Measurements from ENCODE around the gene ANGPTL4.
"Not testable (repeated sequence)": the region's sequence is repeated elsewhere in the genome, so short reads cannot be mapped to it uniquely, and the experiment has no call there.

Gene ANGPTL4

GRCh38 chr19:8361921-8362793, 1.8 kb upstream of the ANGPTL4 start:
- DNase-seq (ENCODE audit: low spot score), result peak; percentile 93

- DNase-seq (ENCODE audit: low spot score), result no peak
Measured at GRCh38 chr19:8366121-8366581, 2.2 kb downstream of the ANGPTL4 start.

GRCh38 chr19:8366961-8367326, 3.0 kb downstream of the ANGPTL4 start:
- DNase-seq (ENCODE audit: low spot score), result no peak

- DNase-seq (ENCODE audit: low spot score), result peak; percentile 94
Measured at GRCh38 chr19:8367327-8368001, 3.5 kb downstream of the ANGPTL4 start.

GRCh38 chr19:8370176-8371010, 6.4 kb downstream of the ANGPTL4 start:
- DNase-seq (ENCODE audit: low spot score), result no peak

GRCh38 chr19:8371011-8371804, 7.3 kb downstream of the ANGPTL4 start:
- no peak for DNase-seq (ENCODE audit: low spot score)

- no peak for DNase-seq (ENCODE audit: low spot score)
Measured at GRCh38 chr19:8373867-8374813, 10.2 kb downstream of the ANGPTL4 start.

- not testable (repeated sequence) for DNase-seq (ENCODE audit: low spot score)
Measured at GRCh38 chr19:8375766-8376165, 11.8 kb downstream of the ANGPTL4 start.

GRCh38 chr19:8376373-8376974, 12.5 kb downstream of the ANGPTL4 start:
- not testable (repeated sequence) for DNase-seq (ENCODE audit: low spot score)

- DNase-seq (ENCODE audit: low spot score), result no peak
Measured at GRCh38 chr19:8377598-8377997, 13.6 kb downstream of the ANGPTL4 start.

- not testable (repeated sequence) for DNase-seq (ENCODE audit: low spot score)
Measured at GRCh38 chr19:8379156-8379891, 15.4 kb downstream of the ANGPTL4 start.

- not testable (repeated sequence) for DNase-seq (ENCODE audit: low spot score)
Measured at GRCh38 chr19:8384569-8384968, 20.6 kb downstream of the ANGPTL4 start.

- DNase-seq (ENCODE audit: low spot score), result not testable (repeated sequence)
Measured at GRCh38 chr19:8385103-8385502, 21.1 kb downstream of the ANGPTL4 start.

GRCh38 chr19:8385566-8385965, 21.6 kb downstream of the ANGPTL4 start:
- not testable (repeated sequence) for DNase-seq (ENCODE audit: low spot score)

GRCh38 chr19:8386419-8386818, 22.5 kb downstream of the ANGPTL4 start:
- DNase-seq (ENCODE audit: low spot score), result not testable (repeated sequence)

GRCh38 chr19:8386990-8387389, 23.0 kb downstream of the ANGPTL4 start:
- no peak for DNase-seq (ENCODE audit: low spot score)

GRCh38 chr19:8387688-8388611, 24.0 kb downstream of the ANGPTL4 start:
- DNase-seq (ENCODE audit: low spot score), result no peak

GRCh38 chr19:8388612-8388958, 24.6 kb downstream of the ANGPTL4 start:
- no peak for DNase-seq (ENCODE audit: low spot score)
